ENCODE results near the gene CACNA2D1.

CACNA2D1 gene

DNA sequence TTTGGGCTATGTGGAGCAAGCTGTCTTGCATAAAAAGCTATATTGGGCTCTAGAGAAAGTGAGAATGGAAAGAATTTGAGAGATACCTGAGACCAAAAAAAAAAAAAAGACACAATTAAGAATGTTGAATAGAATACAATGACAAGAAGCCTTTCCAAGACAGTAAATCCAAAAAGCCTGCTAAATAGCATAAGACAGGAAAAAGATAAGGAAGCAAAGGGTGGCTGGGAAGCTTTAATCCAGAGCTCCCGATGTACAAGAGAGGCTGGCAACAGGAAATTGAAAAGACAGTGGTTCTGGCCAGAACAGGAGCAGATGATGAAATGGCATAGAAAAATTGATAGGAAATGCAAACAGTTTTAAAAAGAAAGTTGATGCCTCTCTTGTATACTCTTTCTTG is 174.9 kb downstream of the CACNA2D1 start:
- no peaks in the 10 kb centered on the region for H3K27me3 ChIP-seq
- no peaks in the 10 kb centered on the region for H3K36me3 ChIP-seq
- H3K4me3 ChIP-seq (ENCODE audit: low read depth, low read length) = peak overlapping the region; percentile 36
- H3K9me3 ChIP-seq = no peaks in the 10 kb centered on the region
- DNase-seq = peak; percentile 46
- peaks cover 51% of the 10 kb centered on the region for H3K4me1 ChIP-seq
- TF ChIP-seq, protein P1, sequence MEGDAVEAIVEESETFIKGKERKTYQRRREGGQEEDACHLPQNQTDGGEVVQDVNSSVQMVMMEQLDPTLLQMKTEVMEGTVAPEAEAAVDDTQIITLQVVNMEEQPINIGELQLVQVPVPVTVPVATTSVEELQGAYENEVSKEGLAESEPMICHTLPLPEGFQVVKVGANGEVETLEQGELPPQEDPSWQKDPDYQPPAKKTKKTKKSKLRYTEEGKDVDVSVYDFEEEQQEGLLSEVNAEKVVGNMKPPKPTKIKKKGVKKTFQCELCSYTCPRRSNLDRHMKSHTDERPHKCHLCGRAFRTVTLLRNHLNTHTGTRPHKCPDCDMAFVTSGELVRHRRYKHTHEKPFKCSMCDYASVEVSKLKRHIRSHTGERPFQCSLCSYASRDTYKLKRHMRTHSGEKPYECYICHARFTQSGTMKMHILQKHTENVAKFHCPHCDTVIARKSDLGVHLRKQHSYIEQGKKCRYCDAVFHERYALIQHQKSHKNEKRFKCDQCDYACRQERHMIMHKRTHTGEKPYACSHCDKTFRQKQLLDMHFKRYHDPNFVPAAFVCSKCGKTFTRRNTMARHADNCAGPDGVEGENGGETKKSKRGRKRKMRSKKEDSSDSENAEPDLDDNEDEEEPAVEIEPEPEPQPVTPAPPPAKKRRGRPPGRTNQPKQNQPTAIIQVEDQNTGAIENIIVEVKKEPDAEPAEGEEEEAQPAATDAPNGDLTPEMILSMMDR (IDR thresholded peaks at IDR 0.05; ENCODE audit: low read depth, low read length) = no peak

DNA sequence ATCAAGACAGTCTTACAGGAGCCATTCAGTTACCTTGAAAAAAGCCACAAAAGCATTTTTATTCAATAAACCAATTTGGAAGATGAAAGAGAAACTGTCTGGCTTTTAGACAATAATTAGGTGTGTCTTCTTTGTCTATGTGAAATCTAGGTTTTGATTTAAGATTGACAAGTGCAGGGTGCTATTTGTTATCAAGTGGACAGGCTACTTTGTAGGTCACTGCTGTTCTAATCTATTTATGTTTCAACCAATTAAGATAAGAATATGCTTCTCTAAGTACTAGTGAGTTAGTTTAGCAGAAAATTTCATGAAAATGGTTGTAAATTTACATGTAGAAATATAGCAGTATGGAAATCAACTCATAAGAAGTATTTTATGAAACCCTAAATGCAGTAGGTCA is 177.5 kb downstream of the CACNA2D1 start:
- Histone ChIP-seq H3K27me3 (no peaks in the 10 kb centered on the region), H3K4me3 (ENCODE audit: low read depth, low read length) (no peak overlapping the region), H3K4me1 (peaks cover 55% of the 10 kb centered on the region), H3K36me3 (no peaks in the 10 kb centered on the region), H3K9me3 (no peaks in the 10 kb centered on the region)
- no peak for DNase-seq
- TF ChIP-seq, protein P1 (IDR thresholded peaks at IDR 0.05; ENCODE audit: low read depth, low read length) = no peak

DNA sequence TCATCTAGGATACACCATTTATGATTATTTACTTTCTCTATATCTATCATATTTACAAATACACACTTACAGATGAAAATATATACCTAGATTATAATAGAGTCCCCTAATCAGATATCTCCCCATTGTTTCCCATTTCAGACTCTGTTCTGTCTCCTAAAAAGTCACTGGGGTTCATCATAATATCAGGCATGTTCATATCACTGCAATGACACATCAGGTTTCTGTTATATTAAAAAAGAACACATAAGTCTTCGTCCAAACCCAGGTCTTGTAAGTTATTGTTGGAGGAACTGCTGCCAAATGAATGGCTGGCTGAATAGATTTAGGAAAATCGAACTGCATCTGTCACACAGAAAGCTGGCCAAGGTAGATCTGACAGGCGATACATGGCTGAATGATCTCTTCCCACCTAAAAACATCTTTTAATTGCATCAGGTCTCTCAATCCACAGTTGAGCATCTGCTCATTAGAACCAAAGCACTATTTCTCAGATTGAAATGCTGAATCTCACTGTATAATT is 178.7 kb downstream of the CACNA2D1 start:
- TF ChIP-seq, protein P1 (IDR thresholded peaks at IDR 0.05; ENCODE audit: low read depth, low read length) = no peak
- H3K4me3 ChIP-seq (ENCODE audit: low read depth, low read length) = peak overlapping the region; percentile 1; the same call in 1 of the 2 replicates
- H3K36me3 ChIP-seq = no peaks in the 10 kb centered on the region
- H3K9me3 ChIP-seq = no peaks in the 10 kb centered on the region
- no peak for DNase-seq
- peaks cover 42% of the 10 kb centered on the region for H3K4me1 ChIP-seq
- no peaks in the 10 kb centered on the region for H3K27me3 ChIP-seq

DNA sequence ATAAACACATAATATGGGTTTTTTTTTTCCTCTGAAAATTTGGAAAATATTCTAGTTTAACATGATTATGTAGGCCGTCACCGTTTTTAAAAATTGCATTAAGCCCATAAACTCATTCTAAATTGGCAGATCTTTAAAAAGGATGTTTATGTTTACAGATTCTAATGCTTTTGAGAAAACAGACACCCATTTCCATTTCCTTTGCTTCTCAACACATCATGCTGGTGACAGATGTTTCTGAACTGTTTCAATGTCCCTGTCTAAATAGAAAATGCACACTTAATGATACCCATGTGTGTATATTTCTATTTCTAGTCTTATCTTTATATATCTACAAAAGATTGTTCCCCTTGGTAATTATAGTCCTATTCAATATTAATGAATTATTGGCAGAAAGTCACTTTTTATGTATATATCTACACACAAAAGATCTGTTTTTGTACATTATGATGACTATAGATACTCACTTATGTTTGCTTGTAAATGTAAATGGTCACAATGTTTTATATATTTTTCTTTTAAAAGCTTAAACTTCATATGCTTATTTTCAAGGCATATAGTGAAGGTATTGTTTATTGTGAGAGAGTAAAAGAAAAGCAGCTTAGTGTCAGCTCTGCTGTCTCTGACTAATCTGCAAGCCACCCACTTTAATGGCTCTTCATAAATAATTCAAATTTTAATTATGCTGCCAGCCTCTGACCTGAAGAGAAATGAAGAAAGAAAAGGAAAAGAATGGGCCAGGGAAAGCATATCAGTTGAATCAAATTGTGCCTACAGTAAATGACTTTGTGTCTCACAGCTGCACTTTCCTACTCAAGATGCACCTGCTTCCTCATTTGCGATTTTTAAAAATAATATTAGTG is 179.4 kb downstream of the CACNA2D1 start:
- H3K4me3 ChIP-seq (ENCODE audit: low read depth, low read length) = peak overlapping the region; percentile 6; the same call in 1 of the 2 replicates
- DNase-seq = no peak
- TF ChIP-seq, protein P1 (IDR thresholded peaks at IDR 0.05; ENCODE audit: low read depth, low read length) = no peak
- no peaks in the 10 kb centered on the region for H3K27me3 ChIP-seq
- no peaks in the 10 kb centered on the region for H3K36me3 ChIP-seq
- H3K9me3 ChIP-seq = no peaks in the 10 kb centered on the region
- peaks cover 35% of the 10 kb centered on the region for H3K4me1 ChIP-seq

DNA sequence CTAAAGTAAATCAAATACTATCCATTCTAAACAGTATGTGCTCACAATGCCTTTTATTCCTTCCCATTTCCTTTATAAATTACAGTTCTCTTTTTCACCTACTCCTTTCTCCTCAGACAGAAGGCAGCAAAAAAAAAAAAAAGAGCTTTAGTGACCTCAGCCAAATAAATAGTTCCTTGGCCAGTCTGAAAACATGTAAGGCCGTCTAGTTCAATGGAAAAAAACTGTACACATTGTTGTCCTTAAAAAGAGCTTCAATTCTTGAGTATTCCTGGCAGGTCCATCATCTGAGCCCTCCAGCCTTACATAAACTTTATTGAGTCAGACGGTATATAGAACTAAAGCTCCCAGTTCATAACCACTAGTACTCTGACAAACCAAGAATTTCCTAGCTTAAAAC is 185.4 kb downstream of the CACNA2D1 start:
- Histone ChIP-seq H3K9me3 (no peaks in the 10 kb centered on the region), H3K36me3 (0 out of 2 replicates have a peak, but pooled peaks cover 4% of the 10 kb centered on the region), H3K4me3 (ENCODE audit: low read depth, low read length) (no peak overlapping the region), H3K4me1 (peaks cover 9% of the 10 kb centered on the region), H3K27me3 (no peaks in the 10 kb centered on the region)
- no peak for DNase-seq
- TF ChIP-seq, protein P1 (IDR thresholded peaks at IDR 0.05; ENCODE audit: low read depth, low read length) = no peak
